Kasumi-1 (cell line): ENCODE data around the gene KREMEN2.
A peak's percentile ranks its signal among the peaks of the same experiment; 100 is the strongest.

Source experiments
- DNase-seq, 2 experiments: peaks; one replicate each; lab custom pipeline; 2025; lab: John Stamatoyannopoulos, UW

KREMEN2 gene

DNA sequence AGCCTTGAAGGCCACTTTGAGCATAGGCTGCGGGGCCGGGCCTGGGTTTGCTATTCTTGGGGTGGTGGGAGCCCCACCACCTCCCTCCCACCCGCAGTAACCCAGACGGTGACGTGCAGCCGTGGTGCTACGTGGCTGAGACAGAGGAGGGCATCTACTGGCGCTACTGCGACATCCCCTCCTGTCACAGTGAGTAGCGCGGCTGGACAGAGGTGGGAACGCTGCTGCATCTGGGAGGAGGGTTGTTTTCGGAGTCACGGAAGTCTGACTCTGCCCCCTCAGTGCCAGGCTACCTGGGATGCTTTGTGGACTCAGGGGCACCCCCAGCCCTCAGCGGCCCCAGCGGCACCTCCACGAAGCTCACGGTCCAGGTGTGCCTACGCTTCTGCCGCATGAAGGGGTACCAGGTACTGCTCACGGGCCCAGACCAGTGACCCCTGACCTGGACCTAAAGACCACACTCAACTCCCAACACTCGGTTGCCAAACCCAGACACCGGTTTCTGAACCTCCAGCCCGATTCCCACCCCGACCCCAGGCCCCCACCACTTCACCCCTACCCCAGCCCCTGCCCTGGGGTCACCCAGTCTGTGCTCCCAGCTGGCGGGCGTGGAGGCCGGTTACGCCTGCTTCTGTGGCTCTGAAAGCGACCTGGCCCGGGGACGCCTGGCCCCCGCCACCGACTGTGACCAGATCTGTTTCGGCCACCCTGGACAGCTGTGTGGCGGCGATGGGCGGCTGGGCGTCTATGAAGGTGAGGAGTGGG, 2.1 kb downstream of the KREMEN2 start:
- DNase-seq = no peak

- no peak for DNase-seq
Measured at GRCh38 chr16:2966808-2967191, 2.7 kb downstream of the KREMEN2 start.

DNA sequence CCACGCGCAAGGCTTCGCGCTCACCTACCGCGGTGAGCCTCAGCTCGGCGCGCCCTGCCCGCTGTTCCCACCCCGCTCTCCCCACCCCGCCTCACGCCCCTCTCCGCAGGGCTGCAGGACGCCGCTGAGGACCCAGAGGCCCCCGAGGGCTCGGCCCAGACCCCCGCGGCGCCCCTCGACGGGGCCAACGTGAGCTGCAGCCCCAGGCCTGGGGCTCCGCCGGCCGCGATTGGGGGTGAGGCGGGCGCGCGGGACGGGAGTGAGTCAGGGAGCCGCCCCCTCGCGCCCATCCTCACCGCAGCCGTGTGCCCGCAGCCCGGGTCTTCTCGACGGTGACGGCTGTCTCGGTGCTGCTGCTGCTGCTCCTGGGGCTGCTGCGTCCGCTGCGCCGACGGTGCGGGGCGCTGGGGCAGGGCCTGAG, 3.1 kb downstream of the KREMEN2 start:
- DNase-seq = no peak

DNA sequence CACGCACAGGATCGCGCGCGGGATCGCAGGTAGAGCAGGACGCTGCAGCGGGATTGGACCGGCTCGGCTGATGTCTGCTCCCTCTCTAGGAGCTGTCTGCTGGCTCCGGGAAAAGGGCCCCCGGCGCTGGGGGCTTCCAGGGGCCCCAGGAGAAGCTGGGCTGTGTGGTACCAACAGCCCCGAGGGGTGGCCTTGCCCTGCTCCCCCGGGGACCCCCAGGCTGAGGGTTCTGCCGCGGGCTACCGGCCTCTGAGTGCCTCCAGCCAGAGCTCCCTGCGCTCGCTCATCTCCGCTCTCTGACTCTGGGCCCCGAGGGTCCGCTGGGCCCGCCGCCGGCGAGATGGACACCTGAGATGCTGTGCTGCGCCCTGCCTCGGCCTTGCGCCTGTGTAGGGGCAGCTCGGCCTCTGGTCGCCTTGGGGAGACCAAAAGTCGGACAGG, 3.7 kb downstream of the KREMEN2 start:
- no peak for DNase-seq

DNA sequence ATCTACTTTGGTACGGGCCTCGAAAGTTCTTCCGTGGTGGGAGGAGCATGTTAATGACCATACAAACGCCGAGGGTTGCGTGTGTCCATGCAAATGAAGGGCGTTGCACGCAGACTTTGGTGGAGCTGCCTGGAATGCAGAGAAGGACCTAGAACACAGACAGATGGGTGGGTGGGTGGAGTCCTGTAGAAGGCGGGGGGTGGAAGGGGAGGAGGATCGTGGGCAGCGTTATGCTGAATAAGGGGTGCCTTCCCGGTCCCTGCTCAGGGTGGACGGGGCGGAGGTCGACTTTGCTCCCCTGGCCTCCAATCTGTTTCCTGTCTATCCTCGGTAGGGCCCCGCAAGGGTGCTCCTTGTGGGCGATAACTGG, 4.3 kb downstream of the KREMEN2 start:
- no peak for DNase-seq

DNA sequence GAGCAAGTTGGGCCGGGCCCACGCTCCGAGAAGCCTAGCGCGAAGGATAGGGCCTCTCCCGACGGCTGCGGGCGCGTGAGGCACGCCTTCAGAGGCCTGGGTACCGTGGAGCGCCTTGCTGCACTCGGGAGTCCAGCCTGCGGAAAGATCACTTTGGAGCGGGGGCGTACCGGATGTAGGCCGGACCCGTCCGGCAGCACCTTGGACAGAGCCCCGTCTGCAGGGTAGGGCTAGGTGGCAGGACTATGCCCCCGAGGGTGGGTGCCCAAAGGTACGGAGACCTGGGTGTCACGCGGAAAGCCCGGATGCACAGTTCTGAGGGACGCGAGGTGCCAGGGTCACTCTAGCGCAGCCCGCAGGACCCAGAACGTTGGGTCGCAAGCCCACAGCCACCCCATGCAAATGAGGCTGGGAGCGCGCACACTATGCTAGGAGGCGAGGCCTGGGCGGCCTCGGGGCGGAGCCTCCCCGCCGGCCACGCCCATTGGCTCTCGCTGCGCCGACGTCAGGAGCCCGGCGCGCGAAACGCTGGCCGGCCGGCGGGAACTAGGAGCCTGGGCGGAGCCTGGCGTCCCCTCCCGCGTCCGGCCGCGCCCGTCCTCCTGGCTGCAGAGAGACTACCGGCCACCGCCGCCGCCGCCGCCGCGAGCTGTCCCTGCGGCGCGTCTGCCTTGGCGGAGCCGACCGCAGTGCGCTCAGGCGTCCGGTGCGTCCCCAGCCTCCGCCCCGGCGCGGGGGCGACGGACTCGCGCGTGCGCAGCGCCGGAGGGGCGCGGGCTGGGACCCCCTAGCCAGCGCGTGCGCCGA, 4.9 kb downstream of the KREMEN2 start, which contains the start of gene PAQR4:
Gene PAQR4, plus strand, starts transcription at position 611 of the 807 bp plus-strand sequence. CDS start 327 bp downstream, outside the sequence.
- peak; percentile 48 to 58 for DNase-seq

- DNase-seq = peak; percentile 23 to 58
Measured at GRCh38 chr16:2969545-2970521, 5.8 kb downstream of the KREMEN2 start.

GRCh38 chr16:2970563-2970962, 6.5 kb downstream of the KREMEN2 start:
- DNase-seq = no peak

- no peak for DNase-seq
Measured at GRCh38 chr16:2971134-2971984, 7.3 kb downstream of the KREMEN2 start.

- DNase-seq = no peak
Measured at GRCh38 chr16:2971985-2972784, 8.1 kb downstream of the KREMEN2 start.

DNA sequence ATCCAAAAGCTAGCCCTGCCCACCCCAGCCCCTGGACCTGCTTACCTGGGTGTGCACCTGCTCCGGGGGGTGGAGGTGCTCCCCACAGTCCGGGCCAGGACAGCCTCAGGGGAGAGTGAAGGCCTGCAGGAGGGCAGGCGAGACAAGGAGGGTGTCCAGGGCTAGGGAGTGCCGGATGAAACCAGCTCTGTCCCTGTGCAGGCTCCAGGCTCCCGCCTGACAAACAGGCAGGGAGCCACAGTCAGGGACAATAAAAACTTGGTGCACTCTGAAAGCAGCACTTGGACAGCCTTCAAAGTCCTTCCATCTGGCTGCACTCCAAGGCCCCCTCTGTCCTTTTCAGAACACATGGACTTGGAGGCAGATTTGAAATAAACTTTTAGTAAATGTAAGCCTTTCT, 9.0 kb downstream of the KREMEN2 start:
- DNase-seq = no peak

DNA sequence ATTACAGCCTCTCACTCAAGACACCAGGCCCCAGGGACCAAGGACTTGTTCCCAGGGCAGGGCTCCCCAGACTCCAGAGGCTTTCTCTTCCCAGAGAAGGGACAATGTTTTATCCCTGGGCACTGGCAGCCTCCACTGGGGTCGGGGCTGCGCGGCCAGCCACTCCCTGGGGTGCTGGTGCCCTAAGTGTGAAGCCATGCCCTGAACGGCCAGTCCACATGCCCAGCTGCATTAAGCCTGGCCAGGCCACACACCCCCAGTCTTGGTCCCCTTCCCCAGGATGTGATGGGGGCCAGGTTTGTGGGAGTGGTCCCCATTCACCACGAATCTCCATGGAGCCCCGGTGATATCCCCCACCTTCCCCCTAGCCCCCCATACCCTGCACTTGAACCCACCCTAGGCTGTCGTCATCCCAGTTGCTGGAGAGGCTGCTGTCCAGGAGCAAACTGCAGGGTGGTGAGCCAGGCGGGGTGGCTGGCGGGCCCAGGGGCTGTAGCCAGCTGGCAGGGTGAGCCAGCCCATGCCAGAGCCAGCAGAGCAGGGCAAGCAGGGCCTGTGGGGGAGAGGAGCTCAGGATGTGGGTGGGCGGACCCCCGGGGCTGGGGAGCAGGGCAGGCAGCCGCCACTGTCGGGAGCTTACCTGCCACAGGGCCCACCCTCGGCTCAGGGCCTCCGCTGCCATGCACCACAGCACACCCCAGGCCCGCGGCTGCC, 9.7 kb downstream of the KREMEN2 start:
- no peak for DNase-seq

DNA sequence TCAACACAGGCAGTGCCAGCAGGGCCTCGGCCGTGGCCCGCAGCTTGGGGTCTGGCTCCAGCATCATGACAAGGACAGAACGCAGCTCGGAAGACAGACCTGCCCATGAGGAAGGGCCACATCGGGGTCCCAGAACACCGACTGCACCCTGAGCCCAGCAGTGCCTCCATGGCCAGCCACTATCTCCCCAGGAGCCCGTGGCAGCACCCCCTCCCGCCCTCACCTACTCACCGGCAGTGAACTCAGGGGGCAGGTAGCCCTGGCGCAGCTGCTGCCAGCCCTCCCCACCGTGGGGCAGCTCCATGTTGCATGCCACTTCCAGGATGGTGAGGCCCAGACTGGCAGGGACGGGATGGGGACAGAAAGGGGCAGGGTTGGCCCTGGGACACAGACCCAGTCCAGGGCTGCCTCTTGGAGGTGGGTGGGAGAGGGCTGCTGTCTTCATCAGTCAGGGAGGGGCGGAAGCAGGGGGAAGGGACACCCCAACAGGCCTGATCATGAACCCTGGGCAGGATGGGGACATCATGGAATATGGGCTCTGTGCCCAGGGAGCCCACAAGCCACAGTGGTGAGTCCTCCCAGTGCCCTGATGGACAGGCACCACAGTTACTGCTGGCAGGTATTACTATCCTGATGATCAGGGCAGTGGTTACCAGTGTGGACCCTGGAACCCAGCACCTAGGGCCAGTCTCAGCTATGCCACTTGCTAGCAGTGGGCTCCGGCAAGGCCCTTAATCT, 10.4 kb downstream of the KREMEN2 start:
- no peak for DNase-seq

DNA sequence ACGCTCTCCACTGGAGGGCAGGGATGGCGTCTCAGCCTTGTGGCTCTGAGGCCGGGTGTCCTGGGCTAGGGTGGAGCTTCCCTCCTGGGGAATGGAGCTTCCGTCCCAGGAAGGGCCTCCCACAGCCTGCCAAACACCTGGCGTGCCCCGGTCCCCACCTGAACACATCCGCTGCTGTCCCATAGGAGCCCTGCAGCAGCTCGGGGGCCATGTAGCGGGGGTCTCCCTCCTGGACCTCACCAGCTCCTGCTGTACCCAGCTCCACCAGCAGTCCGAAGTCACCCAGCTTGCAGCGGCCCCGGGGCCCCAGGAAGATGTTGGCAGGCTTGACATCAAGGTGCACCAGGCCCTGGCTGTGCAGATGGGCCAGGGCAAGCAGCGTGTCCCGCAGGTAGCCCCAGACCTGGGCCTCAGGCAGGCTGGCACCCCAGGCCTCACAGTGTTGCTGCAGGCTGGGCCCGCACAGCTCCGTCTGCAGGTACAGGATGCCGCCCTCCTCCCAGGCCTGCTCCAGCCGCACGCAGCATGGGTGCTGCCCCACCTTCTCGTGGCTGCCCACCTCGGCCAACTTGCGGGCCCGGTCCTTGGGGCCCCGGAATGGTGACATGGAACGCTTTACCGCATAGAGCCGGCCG, 11.2 kb downstream of the KREMEN2 start:
- DNase-seq = no peak

DNA sequence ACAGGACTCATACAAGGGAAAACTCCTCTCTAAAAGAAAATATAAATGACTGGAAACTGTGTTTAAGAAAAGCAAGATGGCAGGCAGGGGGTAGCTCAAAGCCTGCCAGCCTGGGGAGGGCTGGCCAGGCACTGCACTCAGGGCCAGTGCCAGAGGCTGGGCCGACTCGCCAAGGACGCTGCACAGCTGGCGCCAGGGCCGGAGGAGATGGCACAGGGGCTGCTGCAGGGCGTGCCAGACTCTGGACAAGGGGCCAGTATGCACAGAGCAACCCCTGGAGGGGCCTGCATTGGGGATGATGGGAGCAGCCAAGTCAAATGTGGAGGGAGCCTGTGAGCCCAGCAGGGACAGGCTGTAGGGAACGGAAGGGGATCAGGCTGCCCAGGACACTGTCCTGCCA, 12.1 kb downstream of the KREMEN2 start:
- no peak for DNase-seq

- DNase-seq = no peak
Measured at GRCh38 chr16:2976673-2977072, 12.6 kb downstream of the KREMEN2 start.

DNA sequence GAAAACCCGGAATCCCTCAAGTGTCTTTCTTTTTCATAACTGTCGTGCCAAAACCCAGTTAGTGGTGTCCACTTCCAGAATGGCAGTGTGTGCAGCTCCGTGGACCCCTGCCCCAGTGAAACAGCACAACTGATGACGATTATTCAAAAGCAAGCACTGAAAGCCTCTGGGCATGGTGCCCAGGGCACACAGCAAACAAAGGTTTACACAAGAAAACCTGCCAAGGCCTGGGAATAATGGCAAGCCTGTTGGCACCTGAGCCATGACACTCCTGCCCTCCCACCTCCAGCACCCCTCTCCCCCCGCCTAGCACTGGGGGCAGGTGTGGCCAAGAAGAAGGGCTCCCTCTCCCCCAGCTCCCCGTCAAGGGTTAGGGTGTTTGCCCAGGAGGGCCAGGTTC, 13.4 kb downstream of the KREMEN2 start:
- no peak for DNase-seq

DNA sequence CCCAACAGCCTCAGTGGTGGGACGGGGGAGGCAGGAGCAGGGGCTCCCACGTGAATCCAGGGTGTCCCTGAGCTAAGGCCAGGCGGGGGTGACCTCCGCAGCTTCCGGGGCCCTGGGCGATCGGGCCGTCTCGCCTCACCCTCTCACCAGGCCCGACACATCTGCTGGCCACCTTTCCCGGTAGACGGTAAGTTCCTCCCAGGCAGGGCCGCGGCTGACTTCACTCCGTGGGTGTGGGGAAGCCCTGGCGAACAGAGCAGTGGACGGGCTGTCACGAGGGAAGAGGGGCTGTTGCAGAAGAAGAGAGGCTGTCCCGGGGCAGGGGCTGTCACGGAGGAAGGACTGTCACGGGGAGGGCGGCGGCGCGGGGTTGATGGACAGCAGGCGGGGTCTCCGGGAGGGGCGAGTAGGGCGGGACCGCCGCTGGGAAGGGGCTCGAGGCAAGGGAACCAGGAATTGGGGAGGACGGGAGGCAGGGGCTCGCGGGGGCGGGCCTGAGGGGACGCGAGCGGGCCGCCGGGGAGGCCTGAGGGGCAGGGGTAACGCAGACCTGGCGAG, 15.7 kb downstream of the KREMEN2 start:
- DNase-seq = no peak
